Smooth muscle cell (in vitro differentiated cells): ENCODE data around the gene ITPR3. TPM values are rescaled to one million over a fixed set of nuclear protein-coding genes. Genes with fewer than 3 reads are reported as not detected.

Source experiments
- DNase-seq: peaks from one replicate; lab custom pipeline; 2025; ENCODE audit not compliant: unreplicated experiment; lab: John Stamatoyannopoulos, UW
- H2AFZ ChIP-seq: fragments of 200-600 bp; sonication (generic); 2 replicates; pipeline ENCODE4 v1.6.0; 2016; ENCODE audit warnings: antibody characterized with exemption, low read depth, mild to moderate bottlenecking
- H3F3A ChIP-seq: fragments of 200-600 bp; sonication (generic); 2 replicates; pipeline ENCODE4 v1.6.0; 2017; ENCODE audit warnings: antibody characterized with exemption, low read depth
- H3K27ac ChIP-seq: fragments of 200-600 bp; sonication (generic); 2 replicates; pipeline ENCODE4 v1.5.1; 2016; ENCODE audit warnings: low read depth, mild to moderate bottlenecking
- H3K27me3 ChIP-seq: fragments of 200-600 bp; sonication (generic); 2 replicates; pipeline ENCODE4 v1.6.1; 2016; ENCODE audit warnings: low read depth, mild to moderate bottlenecking
- H3K36me3 ChIP-seq: fragments of 200-600 bp; sonication (generic); 2 replicates; pipeline ENCODE4 v1.5.1; 2016; ENCODE audit warnings: low read depth
- H3K4me1 ChIP-seq: fragments of 200-600 bp; sonication (generic); 2 replicates; pipeline ENCODE4 v1.5.1; 2016; ENCODE audit warnings: low read depth
- H3K4me2 ChIP-seq: fragments of 200-600 bp; sonication (generic); 2 replicates; pipeline ENCODE4 v1.6.0; 2016; ENCODE audit warnings: mild to moderate bottlenecking
- H3K4me3 ChIP-seq: fragments of 200-600 bp; sonication (generic); 2 replicates; pipeline ENCODE4 v1.5.1; 2016; ENCODE audit warnings: mild to moderate bottlenecking
- H3K79me2 ChIP-seq: fragments of 200-600 bp; sonication (generic); 2 replicates; pipeline ENCODE4 v1.6.0; 2016; ENCODE audit warnings: low read depth, mild to moderate bottlenecking
- H3K9ac ChIP-seq: fragments of 200-600 bp; sonication (generic); 2 replicates; pipeline ENCODE4 v1.6.0; 2016; ENCODE audit warnings: low read depth
- H3K9me3 ChIP-seq: fragments of 200-600 bp; sonication (generic); replicated peaks from 2 replicates; pipeline ENCODE4 v1.5.1; 2016; ENCODE audit warnings: low read depth
- H4K20me1 ChIP-seq: fragments of 200-600 bp; sonication (generic); 2 replicates; pipeline ENCODE4 v1.6.0; 2016; ENCODE audit warnings: low read depth
- CTCF ChIP-seq: fragments of 200-600 bp; sonication (generic); IDR thresholded peaks from 2 replicates; pipeline ENCODE4 v1.5.1; 2017; ENCODE audit warnings: borderline replicate concordance, mild to moderate bottlenecking, antibody characterized with exemption; ENCODE audit not compliant: insufficient read depth, poor library complexity, severe bottlenecking
- WGBS: methylation state at CpG from one replicate; pipeline ENCODE4 v1.1.7; 2016; ENCODE audit warnings: low lambda C conversion rate; 5-methylcytosine and 5-hydroxymethylcytosine counted together
- polyA plus RNA-seq: library from polyadenylated mRNA; unstranded; fragments of >200 nt; fragmentation: Nextera tagmentation; extraction: Ambion mirVana; gene quantifications from 2 replicates; pipeline ENCODE4 v1.2.1, GENCODE V29; 2016
- total RNA-seq: library from RNA; depleted of rRNA; stranded (reverse); fragments of >200 nt; gene quantifications from 2 replicates; pipeline ENCODE4 v1.2.3, GENCODE V29; 2014

ITPR3 gene
- total and polyA plus RNA-seq, 2 experiments from 2014 or later = 2.0 to 7.4 TPM

GRCh38 chr6:33589731-33590530 lies 31.2 kb upstream of the ITPR3 start:
- peak; percentile 78 for TF ChIP-seq CTCF
- Histone ChIP-seq H3K27me3 (no peaks in the 10 kb centered on the region), H3K9me3 (no peaks in the 10 kb centered on the region), H4K20me1 (no peaks in the 10 kb centered on the region), H3K4me3 (no peak overlapping the region), H3K27ac (peak overlapping the region; percentile 91), H3K36me3 (no peaks in the 10 kb centered on the region), H2AFZ (peak overlapping the region; percentile 57), H3K4me2 (peak overlapping the region; percentile 69), H3K79me2 (no peaks in the 10 kb centered on the region), H3F3A (no peaks in the 10 kb centered on the region), H3K9ac (peak overlapping the region; percentile 79), H3K4me1 (peaks cover 9% of the 10 kb centered on the region)
- 34% methylated on average over 9 of the region's 9 CpGs for WGBS
- peak; percentile 26 for DNase-seq

GRCh38 chr6:33590531-33591198 lies 30.5 kb upstream of the ITPR3 start:
- 53% methylated on average over 13 of the region's 15 CpGs for WGBS
- no peak for DNase-seq

GRCh38 chr6:33591424-33592032 lies 29.6 kb upstream of the ITPR3 start:
- H3K27ac ChIP-seq = no peak overlapping the region
- no peaks in the 10 kb centered on the region for H3K9me3 ChIP-seq
- DNase-seq = no peak
- H3K27me3 ChIP-seq = no peaks in the 10 kb centered on the region
- 95% methylated on average over 9 of the region's 9 CpGs for WGBS
- no peak overlapping the region for H3K4me2 ChIP-seq
- TF ChIP-seq CTCF = no peak
- H3K4me1 ChIP-seq = peaks cover 9% of the 10 kb centered on the region
- no peak overlapping the region for H3K9ac ChIP-seq
- H3K36me3 ChIP-seq = no peaks in the 10 kb centered on the region
- H3F3A ChIP-seq = no peaks in the 10 kb centered on the region
- no peaks in the 10 kb centered on the region for H3K79me2 ChIP-seq
- H2AFZ ChIP-seq = no peak overlapping the region
- H4K20me1 ChIP-seq = no peaks in the 10 kb centered on the region
- no peak overlapping the region for H3K4me3 ChIP-seq

More at GRCh38 chr6:33590531-33591198, 30.5 kb upstream of the ITPR3 start:
- Histone ChIP-seq H3K27me3 (no peaks in the 10 kb centered on the region), H3K9me3 (no peaks in the 10 kb centered on the region), H3K4me2 (peak overlapping the region; percentile 20), H2AFZ (no peak overlapping the region), H3K4me3 (no peak overlapping the region), H3K79me2 (no peaks in the 10 kb centered on the region), H3K9ac (peak overlapping the region; percentile 79), H3K27ac (peak overlapping the region; percentile 91), H3F3A (no peaks in the 10 kb centered on the region), H3K4me1 (peaks cover 9% of the 10 kb centered on the region), H4K20me1 (no peaks in the 10 kb centered on the region), H3K36me3 (no peaks in the 10 kb centered on the region)
- no peak for TF ChIP-seq CTCF
